Measurements from ENCODE around the gene YRDC.

YRDC gene

DNA sequence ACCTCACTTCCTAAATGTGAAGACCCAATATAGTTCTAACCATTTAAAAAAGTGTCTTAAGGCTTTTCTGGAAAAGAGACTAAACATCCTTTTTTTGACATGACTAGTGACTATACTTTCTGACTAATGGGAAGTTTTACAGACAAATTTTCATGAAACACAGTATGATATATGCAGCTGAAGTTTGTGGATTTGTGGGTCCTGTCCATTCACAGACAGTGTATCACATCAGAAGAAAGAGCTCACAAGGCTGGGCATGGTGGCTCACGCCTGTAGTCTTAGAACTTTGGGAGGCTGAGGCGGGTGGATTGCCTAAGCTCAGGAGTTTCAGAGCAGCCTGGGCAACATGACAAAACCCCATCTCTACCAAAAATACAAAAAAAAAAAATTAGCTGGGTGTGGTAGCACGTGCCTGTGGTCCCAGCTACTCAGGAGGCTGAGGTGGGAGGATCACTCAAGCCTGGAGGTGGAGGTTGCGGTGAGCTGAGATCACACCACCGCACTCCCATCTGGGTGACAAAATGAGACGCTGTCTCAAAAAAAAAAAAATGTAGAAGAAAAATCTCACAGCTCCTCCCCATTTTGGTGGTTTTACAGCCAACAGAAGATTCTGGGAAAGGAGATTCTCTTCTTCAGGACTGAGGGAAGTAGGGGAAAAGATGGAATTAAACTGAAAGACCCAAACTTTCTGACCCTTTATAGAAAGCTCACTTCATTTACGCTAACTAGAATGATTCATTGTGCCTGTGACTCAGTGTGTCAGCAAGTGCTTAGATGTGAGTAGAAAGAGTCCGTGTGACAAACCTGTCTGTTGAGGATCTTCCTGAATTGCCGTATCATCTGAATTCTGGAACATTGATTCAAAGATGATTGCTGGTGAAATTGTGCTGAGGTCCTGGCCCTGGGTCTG is 15.2 kb upstream of the YRDC start:
- DNase-seq (ENCODE audit: low read depth in 1 of 2, low spot score in 1 of 2) = no peak

DNA sequence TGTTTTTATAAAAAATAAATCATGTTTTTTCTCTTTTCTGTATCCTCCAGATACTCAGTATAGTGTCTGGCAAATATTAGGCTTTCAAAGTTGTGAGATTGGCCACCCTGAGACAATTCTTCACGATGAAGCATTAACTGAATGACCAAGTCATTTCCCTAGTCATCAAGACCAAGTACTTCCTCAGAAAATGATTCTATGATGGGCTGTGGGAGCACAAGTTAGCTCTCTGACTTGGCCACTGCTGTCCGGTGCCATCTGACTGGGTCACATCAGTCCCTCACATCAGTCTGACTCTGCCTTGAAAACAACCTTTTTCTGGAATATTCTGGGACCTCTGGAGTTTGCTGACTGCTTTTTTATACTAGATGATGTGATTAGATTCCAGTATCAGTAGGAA is 13.5 kb upstream of the YRDC start:
- DNase-seq (ENCODE audit: low read depth in 1 of 2, low spot score in 1 of 2) = no peak

GRCh38 chr1:37817481-37817880 is 9.5 kb upstream of the YRDC start:
- DNase-seq (ENCODE audit: low read depth in 1 of 2, low spot score in 1 of 2) = no peak

DNA sequence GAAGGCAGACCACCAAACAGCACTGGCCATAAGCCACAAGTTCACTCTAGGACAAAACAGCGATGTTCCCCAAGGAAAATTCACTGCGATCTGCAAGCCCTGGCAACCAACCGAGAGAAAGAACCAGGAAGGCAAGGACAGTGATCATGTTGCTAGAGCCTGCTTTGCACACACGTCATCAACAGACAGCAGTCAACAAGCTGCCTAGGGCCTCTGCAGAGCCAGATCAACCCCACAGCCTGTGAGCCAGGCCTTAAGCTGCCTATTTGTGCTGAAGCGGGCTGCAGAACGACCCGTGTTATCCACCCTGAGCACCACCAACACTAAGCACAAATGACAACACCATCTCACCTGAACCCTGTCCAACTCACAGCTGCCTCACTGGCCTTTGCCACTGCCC is 6.2 kb upstream of the YRDC start:
- no peak for DNase-seq (ENCODE audit: low read depth in 1 of 2, low spot score in 1 of 2)

- no peak for DNase-seq (ENCODE audit: low read depth in 1 of 2, low spot score in 1 of 2)
Measured at GRCh38 chr1:37813529-37814145, 5.6 kb upstream of the YRDC start.

DNA sequence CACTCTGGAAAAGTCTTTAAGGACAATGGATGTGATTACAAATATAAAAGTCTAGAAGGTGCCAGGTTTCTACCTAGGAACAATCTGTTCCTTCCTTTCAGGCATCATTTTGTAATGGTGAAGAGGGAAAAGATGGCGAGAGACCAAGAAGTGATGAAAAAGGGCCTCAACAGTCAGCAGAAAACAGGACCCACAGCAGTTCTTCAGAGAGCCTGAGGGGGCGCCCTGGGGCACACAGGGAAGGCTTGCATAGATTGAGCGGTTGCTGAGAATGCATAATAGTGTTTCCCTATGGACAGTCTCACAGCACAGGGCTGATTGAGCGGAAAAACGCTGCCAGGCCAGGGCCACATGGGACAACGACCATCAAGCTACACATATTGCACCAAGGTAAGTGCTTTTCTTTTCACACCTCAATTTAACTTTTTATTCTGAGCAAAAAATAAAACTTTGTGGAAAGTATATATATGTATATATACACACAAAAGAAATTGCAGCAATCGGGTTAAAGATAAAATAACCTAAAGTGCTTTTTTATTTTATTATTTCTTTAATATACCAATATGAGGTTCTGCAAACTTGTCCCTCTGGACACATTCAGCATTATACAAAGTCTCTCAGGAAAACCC is 3.1 kb upstream of the YRDC start:
- peak; percentile 30 to 53 for DNase-seq (ENCODE audit: low read depth in 1 of 2, low spot score in 1 of 2)

DNA sequence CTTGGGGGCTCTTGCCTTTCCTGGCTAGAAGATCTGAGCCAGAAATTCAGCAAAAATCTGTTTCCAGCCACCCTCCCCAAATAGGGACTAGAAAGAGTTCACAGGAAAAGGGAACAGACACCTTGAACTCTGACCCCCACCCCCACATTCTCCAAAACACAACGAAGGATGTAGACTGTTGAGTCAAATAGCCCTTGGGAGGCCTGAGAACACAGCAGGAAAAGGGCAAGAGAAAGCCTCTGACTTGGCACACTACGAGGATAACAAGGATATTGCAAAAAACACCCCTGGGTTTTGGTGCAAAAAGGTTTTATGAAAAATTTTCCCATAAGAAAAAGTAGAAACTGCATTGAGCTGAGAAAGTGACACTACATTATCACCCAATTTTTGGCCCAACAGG is 1.9 kb upstream of the YRDC start:
- DNase-seq (ENCODE audit: low read depth in 1 of 2, low spot score in 1 of 2) = no peak

DNA sequence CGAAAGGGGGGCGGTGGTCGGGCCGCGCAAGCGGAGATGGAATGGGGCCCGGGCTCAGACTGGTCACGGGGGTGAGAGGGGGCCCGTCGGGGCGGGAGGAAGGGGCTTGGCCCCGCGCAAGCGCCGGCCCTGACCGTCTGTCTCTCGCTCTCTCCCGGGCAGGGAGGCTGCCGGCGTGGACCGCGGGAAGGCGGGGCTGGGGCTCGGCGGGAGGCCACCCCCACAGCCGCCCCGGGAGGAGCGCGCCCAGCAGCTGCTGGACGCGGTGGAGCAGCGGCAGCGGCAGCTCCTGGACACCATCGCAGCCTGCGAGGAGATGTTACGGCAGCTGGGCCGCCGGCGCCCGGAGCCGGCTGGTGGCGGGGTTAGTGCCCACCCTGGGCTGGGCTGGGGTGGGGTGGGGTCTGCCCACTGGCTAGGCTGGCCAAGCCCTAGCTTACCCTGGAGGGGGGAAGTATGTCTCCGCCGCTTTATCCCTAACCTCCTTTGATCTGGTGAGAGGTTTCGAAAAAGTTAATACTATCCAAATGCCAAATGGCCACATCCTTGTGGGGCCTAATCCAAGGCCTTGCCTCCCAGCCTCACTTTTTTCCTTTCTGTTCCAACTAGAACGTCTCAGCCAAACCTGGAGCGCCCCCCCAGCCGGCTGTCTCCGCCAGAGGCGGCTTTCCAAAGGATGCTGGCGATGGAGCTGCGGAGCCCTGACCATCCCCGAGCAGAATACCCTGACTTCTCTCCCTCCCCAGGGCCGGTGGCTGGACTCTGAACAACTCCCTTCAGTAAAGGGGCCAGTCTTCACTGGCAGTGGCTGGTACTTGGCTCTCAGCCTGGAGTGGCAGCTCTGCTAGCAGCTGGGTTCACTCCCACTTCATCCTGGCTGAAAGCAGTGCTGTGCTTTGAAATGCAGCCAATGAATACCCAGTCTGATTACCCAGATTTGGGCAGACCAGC is 636 bp upstream of the YRDC start:
- peak in 1 of 2 donors; percentile 25 for DNase-seq (ENCODE audit: low read depth in 1 of 2, low spot score in 1 of 2)

- DNase-seq (ENCODE audit: low read depth in 1 of 2, low spot score in 1 of 2) = no peak
Measured at GRCh38 chr1:37807220-37807554, 821 bp downstream of the YRDC start.

DNA sequence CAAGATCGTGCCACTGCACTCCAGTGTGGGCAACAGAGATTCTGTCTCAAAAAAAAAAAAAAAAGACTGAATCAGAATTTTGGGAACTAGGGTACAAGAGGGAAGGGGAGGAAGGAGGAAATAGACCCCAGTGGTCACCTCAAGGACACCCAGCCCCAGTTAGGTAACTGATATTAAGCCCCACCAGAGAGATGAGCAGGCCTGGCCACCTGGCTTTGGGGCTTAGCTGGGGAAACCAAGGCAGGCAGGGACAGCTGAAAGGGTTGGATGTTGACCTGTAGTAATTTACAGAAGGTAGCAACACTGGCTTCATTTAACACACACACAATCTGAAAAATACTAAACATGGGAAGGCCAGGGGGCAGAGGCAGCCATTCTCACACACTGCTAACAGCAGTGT is 5.6 kb downstream of the YRDC start:
- DNase-seq (ENCODE audit: low read depth in 1 of 2, low spot score in 1 of 2) = no peak

GRCh38 chr1:37797750-37798345 is 10.2 kb downstream of the YRDC start:
- no peak for DNase-seq (ENCODE audit: low read depth in 1 of 2, low spot score in 1 of 2)

GRCh38 chr1:37795340-37796125 is 12.5 kb downstream of the YRDC start:
- no peak for DNase-seq (ENCODE audit: low read depth in 1 of 2, low spot score in 1 of 2)

- no peak for DNase-seq (ENCODE audit: low read depth in 1 of 2, low spot score in 1 of 2)
Measured at GRCh38 chr1:37794372-37795339, 13.4 kb downstream of the YRDC start.

- DNase-seq (ENCODE audit: low read depth in 1 of 2, low spot score in 1 of 2) = no peak
Measured at GRCh38 chr1:37793773-37794371, 14.1 kb downstream of the YRDC start, which contains the start of gene MANEAL. Gene MANEAL, plus strand, starts transcription at chr1:37793847. Its CDS starts 336 bp downstream, at chr1:37794183.

- DNase-seq (ENCODE audit: low read depth in 1 of 2, low spot score in 1 of 2) = no peak
Measured at GRCh38 chr1:37792943-37793686, 14.9 kb downstream of the YRDC start.

DNA sequence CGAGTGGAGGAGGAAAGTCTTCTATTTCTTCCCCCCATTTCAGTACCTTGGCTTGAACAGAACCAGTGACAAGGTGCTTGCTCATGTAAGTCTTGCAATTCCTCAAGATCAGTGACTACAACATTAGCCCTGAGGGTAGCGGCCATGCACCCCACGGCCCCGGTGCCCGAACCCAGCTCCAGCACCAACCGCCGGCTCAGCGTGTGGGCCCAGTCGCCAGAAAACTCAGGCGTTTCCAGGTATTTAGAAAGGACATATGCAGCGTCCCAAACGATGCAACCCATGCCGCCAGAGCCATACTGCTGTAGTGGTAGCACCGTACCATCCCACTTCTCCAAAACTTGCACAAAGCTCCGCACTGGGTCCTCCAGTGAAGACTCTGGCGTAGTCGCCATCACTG is 25.5 kb downstream of the YRDC start:
- no peak for DNase-seq (ENCODE audit: low read depth in 1 of 2, low spot score in 1 of 2)

DNA sequence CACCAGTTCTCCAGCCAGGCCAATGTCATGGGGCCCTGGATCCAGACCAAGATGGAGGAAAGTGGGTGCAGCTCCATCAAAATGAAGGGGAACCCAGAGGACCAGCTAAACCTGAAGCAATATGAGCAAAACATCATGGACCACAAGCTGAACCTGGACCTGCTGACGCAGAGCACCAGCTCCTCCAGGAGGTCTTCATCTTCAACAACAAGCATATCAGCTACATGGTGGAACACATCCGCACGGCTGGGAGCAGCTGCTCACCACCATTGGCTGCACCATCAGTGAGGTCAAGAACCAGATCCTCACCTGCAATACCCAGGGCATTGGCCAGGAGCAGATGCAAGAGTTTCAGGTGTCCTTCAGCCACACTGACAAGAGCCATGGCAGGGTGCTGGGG is 29.4 kb downstream of the YRDC start:
- DNase-seq (ENCODE audit: low read depth in 1 of 2, low spot score in 1 of 2) = no peak

Data from activated CD4-positive, alpha-beta T cell treated with anti-CD3 and anti-CD28 coated beads, Interleukin-2, amount 50 U/mL, for 24 hours (primary cell).